ENCODE data around the gene EEF1E1.

The EEF1E1 gene

DNA sequence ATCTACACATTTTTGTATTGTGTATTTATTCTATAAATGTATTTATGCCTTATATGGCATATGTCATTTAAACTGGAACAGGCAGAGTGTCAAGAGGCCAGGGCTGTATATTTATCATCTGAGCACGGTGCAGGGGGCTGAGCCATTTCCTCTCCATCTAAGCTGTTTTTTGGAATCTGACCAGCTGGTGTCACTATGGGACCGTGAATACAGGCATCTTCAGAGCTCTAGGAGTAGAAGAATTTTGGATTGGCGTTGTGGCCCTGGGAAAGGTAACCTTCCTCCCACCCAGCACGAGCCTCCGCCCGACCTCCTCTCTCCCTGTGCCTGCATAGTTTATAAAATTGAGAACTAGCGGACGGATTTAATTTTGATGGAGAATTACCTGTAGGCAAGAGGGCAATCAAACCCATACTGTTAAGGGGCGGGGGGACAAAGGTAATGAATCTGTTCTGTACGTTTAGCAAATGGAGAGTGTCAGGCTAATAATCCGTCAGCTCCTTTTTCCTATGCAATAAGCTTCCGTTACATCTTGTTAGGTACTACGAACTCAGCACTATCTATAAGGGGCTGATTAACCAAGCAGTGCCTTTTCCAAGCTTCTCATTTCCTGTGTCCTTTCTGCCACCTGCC lies 29.0 kb upstream of the EEF1E1 start:
- H3K9me3 ChIP-seq (ENCODE audit: control extremely low read depth in 1 of 5, control insufficient read depth in 4 of 5, insufficient read depth in 2 of 5, low read depth in 1 of 5, low read length in 4 of 5): no peaks in the 10 kb centered on the region
- CTCF ChIA-PET: interaction anchor here (0.8 to 8.8 kb wide), 19 partner anchors 9 to 1282 kb away, joined by 3 to 146 read pairs (median 4); partner anchors contain the start of gene BLOC1S5
- no peaks in the 10 kb centered on the region for H3K36me3 ChIP-seq (ENCODE audit: control insufficient read depth in 4 of 4, insufficient read depth in 4 of 4, low read length in 3 of 4)
- no peak overlapping the region for H3K27ac ChIP-seq (ENCODE audit: insufficient read depth in 1 of 2, low read depth in 1 of 2, low read length in 2 of 2, poor library complexity in 1 of 2, severe bottlenecking in 2 of 2)
- POLR2A ChIA-PET: no interaction called here
- DNase-seq: peak; percentile 61 to 78 (median 73)
- no peaks in the 10 kb centered on the region for H3K4me1 ChIP-seq (ENCODE audit: control extremely low read depth in 1 of 4, control insufficient read depth in 4 of 4, insufficient read depth in 4 of 4, low read length in 3 of 4)
- 58% methylated on average over 10 of the region's 13 CpGs for WGBS (ENCODE audit: insufficient coverage)
- H3K27me3 ChIP-seq (replicated peaks in 2 of 5; ENCODE audit: control insufficient read depth in 4 of 5, insufficient read depth in 5 of 5, low read length in 4 of 5): peaks cover 0 to 6% (median 2%) of the 10 kb centered on the region in 5 experiments
- no peak overlapping the region for H3K4me3 ChIP-seq (ENCODE audit: control insufficient read depth in 1 of 7, extremely low read depth in 1 of 7, insufficient read depth in 4 of 7, low read depth in 2 of 7, low read length in 6 of 7)

- H3K36me3 ChIP-seq (ENCODE audit: control insufficient read depth in 4 of 4, insufficient read depth in 4 of 4, low read length in 3 of 4): no peaks in the 10 kb centered on the region
- DNase-seq: no peak
- H3K9me3 ChIP-seq (ENCODE audit: control extremely low read depth in 1 of 5, control insufficient read depth in 4 of 5, insufficient read depth in 2 of 5, low read depth in 1 of 5, low read length in 4 of 5): no peaks in the 10 kb centered on the region
- H3K27ac ChIP-seq (ENCODE audit: insufficient read depth in 1 of 2, low read depth in 1 of 2, low read length in 2 of 2, poor library complexity in 1 of 2, severe bottlenecking in 2 of 2): no peak overlapping the region
- H3K4me3 ChIP-seq (ENCODE audit: control insufficient read depth in 1 of 7, extremely low read depth in 1 of 7, insufficient read depth in 4 of 7, low read depth in 2 of 7, low read length in 6 of 7): no peak overlapping the region
- POLR2A ChIA-PET: no interaction called here
- no peaks in the 10 kb centered on the region for H3K4me1 ChIP-seq (ENCODE audit: control extremely low read depth in 1 of 4, control insufficient read depth in 4 of 4, insufficient read depth in 4 of 4, low read length in 3 of 4)
- CTCF ChIA-PET: interaction anchor here (0.7 to 8.8 kb wide), 13 partner anchors 8 to 1283 kb away, joined by 3 to 146 read pairs (median 4); no protein-coding TSS in a partner anchor
- WGBS (ENCODE audit: insufficient coverage): 10% methylated on average over 1 of the region's 5 CpGs
- peaks cover 0 to 5% (median 2%) of the 10 kb centered on the region in 5 experiments for H3K27me3 ChIP-seq (replicated peaks in 2 of 5; ENCODE audit: control insufficient read depth in 4 of 5, insufficient read depth in 5 of 5, low read length in 4 of 5)
Measured at GRCh38 chr6:8130399-8130798, 28.1 kb upstream of the EEF1E1 start.

GRCh38 chr6:8123236-8123635 lies 20.9 kb upstream of the EEF1E1 start:
- ChIA-PET POLR2A (no interaction called here), CTCF (no interaction called here)
- no peaks in the 10 kb centered on the region for H3K36me3 ChIP-seq (ENCODE audit: control insufficient read depth in 4 of 4, insufficient read depth in 4 of 4, low read length in 3 of 4)
- no peak overlapping the region for H3K27ac ChIP-seq (ENCODE audit: insufficient read depth in 1 of 2, low read depth in 1 of 2, low read length in 2 of 2, poor library complexity in 1 of 2, severe bottlenecking in 2 of 2)
- peaks cover 0 to 3% (median 0%) of the 10 kb centered on the region in 5 experiments for H3K27me3 ChIP-seq (replicated peaks in 2 of 5; ENCODE audit: control insufficient read depth in 4 of 5, insufficient read depth in 5 of 5, low read length in 4 of 5)
- H3K4me1 ChIP-seq (ENCODE audit: control extremely low read depth in 1 of 4, control insufficient read depth in 4 of 4, insufficient read depth in 4 of 4, low read length in 3 of 4): no peaks in the 10 kb centered on the region
- H3K9me3 ChIP-seq (ENCODE audit: control extremely low read depth in 1 of 5, control insufficient read depth in 4 of 5, insufficient read depth in 2 of 5, low read depth in 1 of 5, low read length in 4 of 5): peaks cover 0 to 2% (median 0%) of the 10 kb centered on the region in 5 experiments
- no peak overlapping the region for H3K4me3 ChIP-seq (ENCODE audit: control insufficient read depth in 1 of 7, extremely low read depth in 1 of 7, insufficient read depth in 4 of 7, low read depth in 2 of 7, low read length in 6 of 7)
- WGBS (ENCODE audit: insufficient coverage): 90% methylated on average over 4 of the region's 5 CpGs
- no peak for DNase-seq

DNA sequence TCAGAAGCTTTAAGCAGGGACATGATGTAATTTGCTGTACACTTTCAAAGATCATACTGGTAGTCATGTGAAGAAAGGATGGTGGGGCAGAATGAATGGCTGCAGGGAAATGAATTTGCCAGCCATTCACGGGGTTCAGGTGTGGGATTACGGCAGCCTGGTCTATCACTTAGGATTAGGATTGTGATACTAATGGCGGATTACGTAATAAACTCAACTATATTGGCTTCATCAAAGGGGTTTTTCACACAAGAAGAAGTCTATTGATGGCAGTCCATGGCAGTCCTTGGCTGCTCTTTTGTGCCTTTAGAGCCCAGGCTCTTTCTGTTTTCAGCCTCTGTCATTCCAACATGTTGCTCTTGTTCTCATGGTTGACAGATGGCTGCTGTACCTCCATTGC lies 12.6 kb upstream of the EEF1E1 start:
- Histone ChIP-seq H3K9me3 (ENCODE audit: control extremely low read depth in 1 of 5, control insufficient read depth in 4 of 5, insufficient read depth in 2 of 5, low read depth in 1 of 5, low read length in 4 of 5) (peaks cover 0 to 7% (median 0%) of the 10 kb centered on the region in 5 experiments), H3K36me3 (ENCODE audit: control insufficient read depth in 4 of 4, insufficient read depth in 4 of 4, low read length in 3 of 4) (no peaks in the 10 kb centered on the region), H3K4me1 (ENCODE audit: control extremely low read depth in 1 of 4, control insufficient read depth in 4 of 4, insufficient read depth in 4 of 4, low read length in 3 of 4) (no peaks in the 10 kb centered on the region), H3K27me3 (replicated peaks in 2 of 5; ENCODE audit: control insufficient read depth in 4 of 5, insufficient read depth in 5 of 5, low read length in 4 of 5) (peaks cover 0 to 7% (median 0%) of the 10 kb centered on the region in 5 experiments), H3K4me3 (ENCODE audit: control insufficient read depth in 1 of 7, extremely low read depth in 1 of 7, insufficient read depth in 4 of 7, low read depth in 2 of 7, low read length in 6 of 7) (no peak overlapping the region), H3K27ac (ENCODE audit: insufficient read depth in 1 of 2, low read depth in 1 of 2, low read length in 2 of 2, poor library complexity in 1 of 2, severe bottlenecking in 2 of 2) (no peak overlapping the region)
- POLR2A ChIA-PET: no interaction called here
- WGBS (ENCODE audit: insufficient coverage): 98% methylated on average over 4 of the region's 4 CpGs
- DNase-seq: no peak
- CTCF ChIA-PET: interaction anchor here (1.2 kb wide), 1 partner anchor 16 kb away, joined by 3 read pairs; no protein-coding TSS in a partner anchor

GRCh38 chr6:8113131-8113654 lies 10.8 kb upstream of the EEF1E1 start:
- ChIA-PET POLR2A (no interaction called here), CTCF (interaction anchor here (1.1 kb wide), 1 partner anchor 10 kb away, joined by 3 read pairs; the partner anchor contains the start of gene EEF1E1)
- Histone ChIP-seq H3K27ac (ENCODE audit: insufficient read depth in 1 of 2, low read depth in 1 of 2, low read length in 2 of 2, poor library complexity in 1 of 2, severe bottlenecking in 2 of 2) (no peak overlapping the region), H3K4me3 (ENCODE audit: control insufficient read depth in 1 of 7, extremely low read depth in 1 of 7, insufficient read depth in 4 of 7, low read depth in 2 of 7, low read length in 6 of 7) (no peak overlapping the region), H3K9me3 (ENCODE audit: control extremely low read depth in 1 of 5, control insufficient read depth in 4 of 5, insufficient read depth in 2 of 5, low read depth in 1 of 5, low read length in 4 of 5) (peaks cover 0 to 7% (median 0%) of the 10 kb centered on the region in 5 experiments), H3K36me3 (ENCODE audit: control insufficient read depth in 4 of 4, insufficient read depth in 4 of 4, low read length in 3 of 4) (no peaks in the 10 kb centered on the region), H3K27me3 (replicated peaks in 2 of 5; ENCODE audit: control insufficient read depth in 4 of 5, insufficient read depth in 5 of 5, low read length in 4 of 5) (peaks cover 0 to 7% (median 0%) of the 10 kb centered on the region in 5 experiments), H3K4me1 (ENCODE audit: control extremely low read depth in 1 of 4, control insufficient read depth in 4 of 4, insufficient read depth in 4 of 4, low read length in 3 of 4) (peaks cover 0 to 2% (median 0%) of the 10 kb centered on the region in 4 experiments)
- whole genome bisulfite sequencing (ENCODE audit: insufficient coverage): no CpG with 5 or more reads among the region's 4 CpGs
- DNase-seq: no peak

- Histone ChIP-seq H3K27me3 (replicated peaks in 2 of 5; ENCODE audit: control insufficient read depth in 4 of 5, insufficient read depth in 5 of 5, low read length in 4 of 5) (peaks cover 0 to 7% (median 0%) of the 10 kb centered on the region in 5 experiments), H3K27ac (ENCODE audit: insufficient read depth in 1 of 2, low read depth in 1 of 2, low read length in 2 of 2, poor library complexity in 1 of 2, severe bottlenecking in 2 of 2) (no peak overlapping the region), H3K4me1 (ENCODE audit: control extremely low read depth in 1 of 4, control insufficient read depth in 4 of 4, insufficient read depth in 4 of 4, low read length in 3 of 4) (peaks cover 0 to 5% (median 0%) of the 10 kb centered on the region in 4 experiments), H3K9me3 (ENCODE audit: control extremely low read depth in 1 of 5, control insufficient read depth in 4 of 5, insufficient read depth in 2 of 5, low read depth in 1 of 5, low read length in 4 of 5) (peaks cover 0 to 5% (median 0%) of the 10 kb centered on the region in 5 experiments), H3K4me3 (ENCODE audit: control insufficient read depth in 1 of 7, extremely low read depth in 1 of 7, insufficient read depth in 4 of 7, low read depth in 2 of 7, low read length in 6 of 7) (no peak overlapping the region), H3K36me3 (ENCODE audit: control insufficient read depth in 4 of 4, insufficient read depth in 4 of 4, low read length in 3 of 4) (no peaks in the 10 kb centered on the region)
- POLR2A ChIA-PET: no interaction called here
- WGBS (ENCODE audit: insufficient coverage): 89% methylated on average over 1 of the region's 1 CpG
- CTCF ChIA-PET: interaction anchor here (1.0 to 1.1 kb wide), 2 partner anchors 20 to 26 kb away, joined by 3 read pairs; no protein-coding TSS in a partner anchor
- no peak for DNase-seq
Measured at GRCh38 chr6:8110725-8111124, 8.4 kb upstream of the EEF1E1 start.

- no peak for DNase-seq
- POLR2A ChIA-PET: no interaction called here
- peaks cover 0 to under 1% (median 0%) of the 10 kb centered on the region in 5 experiments for H3K9me3 ChIP-seq (ENCODE audit: control extremely low read depth in 1 of 5, control insufficient read depth in 4 of 5, insufficient read depth in 2 of 5, low read depth in 1 of 5, low read length in 4 of 5)
- WGBS (ENCODE audit: insufficient coverage): 75% methylated on average over 2 of the region's 4 CpGs
- H3K27ac ChIP-seq (ENCODE audit: insufficient read depth in 1 of 2, low read depth in 1 of 2, low read length in 2 of 2, poor library complexity in 1 of 2, severe bottlenecking in 2 of 2): no peak overlapping the region
- H3K4me3 ChIP-seq (ENCODE audit: control insufficient read depth in 1 of 7, extremely low read depth in 1 of 7, insufficient read depth in 4 of 7, low read depth in 2 of 7, low read length in 6 of 7): no peak overlapping the region
- peaks cover 0 to 5% (median 0%) of the 10 kb centered on the region in 4 experiments for H3K4me1 ChIP-seq (ENCODE audit: control extremely low read depth in 1 of 4, control insufficient read depth in 4 of 4, insufficient read depth in 4 of 4, low read length in 3 of 4)
- CTCF ChIA-PET: interaction anchor here (1.0 to 1.1 kb wide), 2 partner anchors 21 to 25 kb away, joined by 3 read pairs; no protein-coding TSS in a partner anchor
- H3K36me3 ChIP-seq (ENCODE audit: control insufficient read depth in 4 of 4, insufficient read depth in 4 of 4, low read length in 3 of 4): no peaks in the 10 kb centered on the region
- peaks cover 0 to 7% (median 0%) of the 10 kb centered on the region in 5 experiments for H3K27me3 ChIP-seq (replicated peaks in 2 of 5; ENCODE audit: control insufficient read depth in 4 of 5, insufficient read depth in 5 of 5, low read length in 4 of 5)
Measured at GRCh38 chr6:8110117-8110721, 7.9 kb upstream of the EEF1E1 start.

Data from common myeloid progenitor, CD34-positive (primary cell).